ENCODE results near the gene ROMO1.
"Not testable (repeated sequence)": the region's sequence is repeated elsewhere in the genome, so short reads cannot be mapped to it uniquely, and the experiment has no call there.

Gene ROMO1

DNA sequence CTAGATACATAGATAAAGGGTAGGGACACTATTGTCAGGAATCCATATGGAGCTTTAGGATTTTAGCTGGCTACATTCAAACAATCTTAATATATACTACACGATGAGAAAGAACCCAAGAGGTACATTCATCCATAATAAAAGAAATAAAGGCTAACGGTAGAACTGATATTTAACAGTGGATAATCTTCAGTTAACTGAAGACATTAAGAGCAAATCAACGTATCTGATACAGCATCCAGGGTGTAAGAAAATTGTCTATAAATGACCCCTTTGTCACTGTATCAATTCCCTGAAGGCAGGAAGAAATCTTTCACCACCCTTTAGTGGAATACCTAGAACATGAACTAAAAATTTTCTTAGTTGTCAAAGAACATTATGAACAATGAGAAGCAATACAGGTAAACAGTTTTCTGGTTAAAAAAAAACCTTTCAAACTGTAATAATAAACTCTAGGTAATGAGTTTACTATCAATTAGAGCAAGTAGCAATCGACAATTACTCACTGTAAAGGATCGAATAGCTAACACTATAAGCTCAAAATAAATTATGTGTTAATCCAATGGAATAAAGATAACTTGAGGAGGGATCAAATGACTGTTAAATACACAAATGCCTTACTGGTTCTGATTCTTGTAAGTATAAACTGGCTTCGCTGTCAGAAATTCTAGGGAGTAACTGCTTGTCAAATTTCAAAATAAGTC lies 11.8 kb downstream of the ROMO1 start:
- DNase-seq (ENCODE audit: low read depth), result no peak

DNA sequence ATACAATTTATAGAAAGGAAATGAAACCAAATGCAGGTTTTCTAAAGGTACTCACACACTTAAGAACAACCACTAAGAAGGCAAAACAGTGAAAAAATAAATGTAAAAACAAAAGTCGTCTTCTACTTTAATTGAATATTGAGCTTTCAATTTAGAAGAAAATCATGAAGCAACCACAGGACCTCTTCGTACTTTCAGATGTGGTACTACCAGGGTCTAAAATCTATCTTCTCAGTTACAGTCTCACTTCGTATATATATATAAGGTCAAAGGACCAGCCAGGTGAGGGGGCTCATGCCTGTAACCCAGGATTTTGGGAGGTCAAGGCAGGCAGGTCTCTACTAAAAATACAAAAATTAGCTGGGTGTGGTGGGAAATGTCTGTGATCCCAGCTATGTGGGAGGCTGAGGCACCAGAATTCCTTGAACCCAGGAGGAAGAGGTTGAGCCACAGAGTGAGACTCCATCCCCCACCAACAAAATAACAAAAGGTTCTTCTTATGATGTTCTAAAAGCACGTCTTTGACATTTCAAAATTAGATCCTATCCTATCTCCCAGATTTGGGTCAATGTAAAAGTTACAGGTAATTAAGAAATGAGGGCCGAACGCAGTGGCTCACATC lies 12.5 kb downstream of the ROMO1 start:
- DNase-seq (ENCODE audit: low read depth), result no peak

DNA sequence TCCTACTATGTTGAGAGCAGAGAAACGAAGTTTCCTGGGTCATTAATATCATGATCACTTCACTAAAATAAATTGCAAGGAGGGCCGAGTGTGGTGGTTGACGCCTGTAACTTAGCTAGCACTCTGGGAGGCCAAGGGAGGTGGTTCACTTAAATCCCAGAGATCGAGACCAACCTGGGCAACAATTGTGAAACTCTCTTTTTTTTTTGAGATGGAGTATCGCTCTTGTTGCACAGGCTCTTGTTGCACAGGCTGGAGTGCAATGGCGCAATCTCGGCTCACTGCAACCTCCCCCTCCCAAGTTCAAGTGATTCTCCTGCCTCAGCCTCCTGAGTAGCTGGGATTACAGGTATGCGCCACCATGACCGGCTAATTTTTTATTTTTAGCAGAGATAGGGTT lies 13.9 kb downstream of the ROMO1 start:
- not testable (repeated sequence) for DNase-seq (ENCODE audit: low read depth)

DNA sequence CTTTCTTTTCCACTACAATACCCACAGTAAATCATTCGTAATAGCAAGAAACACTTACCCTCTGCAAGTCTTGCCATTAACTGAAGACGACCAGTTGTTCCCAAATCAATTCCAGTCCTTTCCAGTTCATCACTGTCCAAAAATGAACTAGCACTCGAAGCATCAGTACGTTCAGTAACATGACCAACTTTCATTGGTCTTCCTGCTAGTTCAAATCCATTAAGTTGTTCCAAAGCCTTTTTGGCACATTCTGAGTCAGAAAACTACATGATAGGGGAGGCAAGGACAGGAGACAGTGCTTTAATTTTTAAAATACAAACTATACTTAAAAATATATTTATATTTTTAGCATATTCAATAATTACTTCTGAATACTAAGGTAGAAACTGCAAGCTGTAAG lies 14.9 kb downstream of the ROMO1 start:
- DNase-seq (ENCODE audit: low read depth), result no peak

DNA sequence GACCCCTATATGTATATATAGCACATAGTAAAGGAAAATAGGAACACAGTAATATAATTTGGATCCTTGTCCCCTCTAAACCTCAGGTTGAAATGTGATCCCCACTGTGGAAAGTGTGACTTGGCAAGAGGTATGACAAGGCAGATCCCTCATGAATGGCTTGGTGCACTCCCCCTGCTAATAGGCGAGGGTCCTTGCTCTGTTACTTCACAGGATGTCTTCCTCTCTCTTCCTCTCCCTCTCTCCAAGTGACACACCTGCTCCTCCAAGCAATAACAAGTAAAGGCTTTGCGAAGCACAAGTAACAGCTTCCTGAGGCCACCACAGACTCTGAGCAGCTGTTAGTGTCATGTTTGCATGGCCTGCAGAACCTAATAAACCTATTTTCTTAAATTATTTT lies 16.4 kb downstream of the ROMO1 start:
- DNase-seq (ENCODE audit: low read depth), result no peak

DNA sequence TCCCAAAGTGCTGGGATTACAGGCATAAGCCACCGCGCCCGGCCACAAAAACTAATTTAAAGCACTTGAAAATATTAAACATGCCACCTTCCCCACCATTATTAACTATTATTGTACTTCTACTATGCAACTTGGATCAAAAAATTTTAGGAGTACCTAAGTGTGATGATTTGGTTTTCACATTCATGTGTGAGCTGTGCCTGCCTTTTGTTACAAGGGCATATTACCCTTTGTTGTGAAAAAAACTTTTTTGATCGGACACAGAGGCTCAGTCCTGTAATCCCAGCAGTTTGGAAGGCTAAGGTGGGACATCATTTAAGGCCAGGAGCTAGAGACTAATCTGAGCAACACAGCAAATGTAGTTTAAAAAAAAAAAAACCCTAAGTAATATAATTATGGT lies 17.1 kb downstream of the ROMO1 start:
- DNase-seq (ENCODE audit: low read depth), result no peak

DNA sequence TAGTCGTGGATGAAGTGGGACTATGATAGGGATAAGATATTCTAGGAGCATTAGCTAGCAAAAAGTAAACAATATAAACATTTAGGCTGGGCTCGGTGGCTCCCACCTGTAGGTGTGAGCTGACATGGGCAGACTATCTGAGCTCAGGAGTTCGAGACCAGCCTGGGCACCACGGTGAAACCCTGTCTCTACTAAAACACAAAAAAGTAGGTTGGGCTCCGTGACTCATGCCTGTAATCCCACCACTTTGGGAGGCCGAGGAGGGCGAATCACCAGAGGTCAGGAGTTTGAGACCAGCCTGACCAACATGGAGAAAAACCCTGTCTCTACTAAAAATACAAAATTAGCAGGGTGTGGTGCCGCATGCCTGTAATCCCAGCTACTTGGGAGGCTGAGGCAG lies 19.1 kb downstream of the ROMO1 start:
- not testable (repeated sequence) for DNase-seq (ENCODE audit: low read depth)

DNA sequence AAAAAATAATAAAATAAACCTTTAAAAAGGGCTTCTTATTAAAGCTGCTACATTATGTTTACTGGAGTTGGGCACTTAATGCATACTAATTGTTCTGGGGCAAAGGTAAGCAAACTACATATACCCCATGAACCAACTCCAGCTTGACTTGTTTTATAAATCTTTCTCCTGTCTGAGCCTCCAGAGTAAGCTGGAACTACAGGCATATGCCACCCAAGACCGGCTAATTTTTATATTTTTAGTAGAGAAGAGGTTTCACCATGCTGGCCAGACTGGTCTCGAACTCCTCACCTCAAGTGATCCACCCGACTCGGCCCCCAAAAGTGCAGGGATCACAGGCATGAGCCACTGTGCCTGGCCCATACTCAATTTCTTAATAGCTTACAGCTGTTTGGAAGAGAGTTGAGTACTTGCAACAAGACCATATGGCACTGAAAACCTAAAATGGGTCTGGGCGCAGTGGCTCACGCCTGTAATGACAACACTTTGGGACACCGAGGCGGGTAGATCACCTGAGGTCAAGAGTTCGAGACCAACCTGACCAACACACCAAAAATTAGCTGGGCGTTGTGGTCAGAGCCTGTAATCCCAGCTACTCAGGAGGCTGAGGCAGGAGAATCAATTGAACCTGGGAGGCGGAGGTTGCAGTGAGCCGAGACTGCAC lies 19.9 kb downstream of the ROMO1 start:
- no peak for DNase-seq (ENCODE audit: low read depth)

DNA sequence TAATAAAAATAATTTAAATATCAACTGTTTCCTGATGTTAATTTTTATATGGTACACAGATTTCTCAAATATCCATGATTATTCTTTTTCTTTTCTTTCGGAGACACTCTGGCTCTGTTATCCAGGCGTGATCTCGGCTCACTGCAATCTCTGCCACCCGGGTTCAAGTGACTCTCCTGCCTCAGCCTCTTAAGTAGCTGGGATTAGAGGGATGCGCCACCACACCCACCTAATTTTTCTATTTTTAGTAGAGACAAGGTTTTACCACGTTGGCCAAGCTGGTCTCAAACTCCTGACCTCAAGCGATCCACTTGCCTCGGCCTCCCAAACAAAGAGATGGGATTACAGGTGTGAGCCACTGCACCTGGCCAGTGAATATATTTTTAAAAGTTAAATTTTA lies 20.5 kb downstream of the ROMO1 start:
- DNase-seq (ENCODE audit: low read depth), result no peak

DNA sequence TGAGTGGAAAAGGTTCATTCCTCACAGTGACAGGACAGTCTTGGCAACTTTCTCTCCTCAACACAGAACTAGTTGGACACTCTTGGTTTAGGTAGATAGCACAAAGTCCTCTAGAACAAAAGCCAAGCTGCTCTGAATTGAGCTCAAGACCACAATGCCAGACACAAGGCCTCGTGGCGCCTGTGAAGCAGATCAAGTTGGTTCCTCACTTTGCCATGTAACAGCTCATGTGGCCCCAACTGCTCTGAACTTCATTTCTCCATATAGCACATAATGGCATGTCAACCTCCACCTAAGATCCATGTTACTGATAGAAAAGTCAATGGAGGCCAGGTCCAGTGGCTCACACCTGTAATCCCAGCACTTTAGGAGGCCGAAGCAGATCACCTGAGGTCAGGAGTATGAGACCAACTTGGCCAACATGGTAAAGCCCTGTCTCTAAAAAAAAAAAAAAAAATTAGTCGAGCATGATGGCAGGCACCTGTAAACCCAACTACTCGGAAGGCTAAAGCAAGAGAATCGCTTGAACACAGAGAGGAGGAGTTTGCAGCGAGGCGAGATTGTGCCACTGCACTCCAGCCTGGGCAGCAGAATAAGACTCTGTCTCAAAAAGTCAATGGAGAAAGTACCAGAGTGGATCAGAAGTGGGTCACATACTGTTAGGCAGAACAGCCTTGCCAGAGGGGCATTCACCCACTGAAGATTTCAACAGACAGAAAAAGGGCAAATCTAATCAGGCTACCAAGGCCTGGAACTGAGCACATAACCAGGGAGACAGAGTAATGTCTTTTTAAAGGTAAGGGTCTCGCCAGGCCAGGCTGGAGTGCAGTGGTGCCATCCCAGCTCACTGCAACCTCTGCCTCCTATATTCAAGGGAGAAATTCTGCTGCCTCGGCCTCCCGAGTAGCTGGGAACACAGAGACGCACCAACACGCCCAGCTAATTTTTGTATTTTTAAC lies 21.2 kb downstream of the ROMO1 start:
- no peak for DNase-seq (ENCODE audit: low read depth)

DNA sequence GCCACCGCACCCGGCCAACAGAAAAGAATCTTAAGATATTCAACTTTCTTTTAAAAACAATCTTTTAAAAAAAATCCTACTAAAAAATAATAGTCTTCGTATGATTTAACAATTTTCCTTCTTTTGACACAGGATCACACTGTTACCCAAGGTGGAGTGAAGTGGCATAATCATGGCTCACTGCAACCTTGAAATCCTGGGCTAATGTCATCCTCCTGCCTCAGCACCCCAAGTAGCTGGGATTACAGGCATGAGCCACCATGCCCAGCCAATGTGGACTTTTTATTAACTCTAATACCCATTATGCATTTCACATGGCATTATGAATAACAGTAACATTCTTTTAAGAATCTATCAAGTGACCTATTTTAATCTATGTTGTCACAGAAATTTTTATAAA lies 22.0 kb downstream of the ROMO1 start:
- DNase-seq (ENCODE audit: low read depth), result no peak

DNA sequence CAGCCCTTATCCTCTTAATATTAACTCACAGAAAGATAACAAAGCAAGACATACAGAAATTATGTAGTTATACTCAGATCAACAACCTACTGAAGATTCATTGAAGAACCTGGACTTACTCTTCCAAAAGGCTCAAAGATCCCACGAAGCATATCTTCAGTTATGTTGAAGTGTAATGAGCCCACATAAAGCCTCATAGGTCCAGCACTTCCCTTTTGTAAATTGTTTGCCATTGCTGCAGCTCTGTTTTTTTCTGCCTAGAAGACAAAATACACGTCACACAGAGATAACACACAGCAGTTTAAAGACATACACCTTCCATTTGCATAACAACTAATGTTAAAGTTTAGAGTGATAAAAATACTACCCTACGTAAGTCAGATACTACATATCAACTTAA lies 22.4 kb downstream of the ROMO1 start:
- no peak for DNase-seq (ENCODE audit: low read depth)

DNA sequence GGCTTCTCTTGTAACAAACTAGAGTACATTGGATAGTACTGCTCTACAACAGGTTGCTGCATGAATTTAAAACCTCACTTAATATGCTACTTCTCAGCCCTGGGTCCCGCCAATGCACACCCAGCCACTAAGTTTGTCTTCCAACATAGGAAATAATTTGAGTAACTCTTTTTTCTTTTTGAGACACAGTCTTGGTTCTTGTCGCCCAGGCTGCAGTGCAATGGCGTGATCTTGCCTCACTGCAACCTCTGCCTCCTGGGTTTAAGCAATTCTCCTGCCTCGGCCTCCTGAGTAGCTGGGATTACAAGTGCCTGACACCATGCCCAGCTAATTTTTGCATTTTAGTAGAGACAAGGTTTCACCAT lies 24.1 kb downstream of the ROMO1 start:
- DNase-seq (ENCODE audit: low read depth), result not testable (repeated sequence)

DNA sequence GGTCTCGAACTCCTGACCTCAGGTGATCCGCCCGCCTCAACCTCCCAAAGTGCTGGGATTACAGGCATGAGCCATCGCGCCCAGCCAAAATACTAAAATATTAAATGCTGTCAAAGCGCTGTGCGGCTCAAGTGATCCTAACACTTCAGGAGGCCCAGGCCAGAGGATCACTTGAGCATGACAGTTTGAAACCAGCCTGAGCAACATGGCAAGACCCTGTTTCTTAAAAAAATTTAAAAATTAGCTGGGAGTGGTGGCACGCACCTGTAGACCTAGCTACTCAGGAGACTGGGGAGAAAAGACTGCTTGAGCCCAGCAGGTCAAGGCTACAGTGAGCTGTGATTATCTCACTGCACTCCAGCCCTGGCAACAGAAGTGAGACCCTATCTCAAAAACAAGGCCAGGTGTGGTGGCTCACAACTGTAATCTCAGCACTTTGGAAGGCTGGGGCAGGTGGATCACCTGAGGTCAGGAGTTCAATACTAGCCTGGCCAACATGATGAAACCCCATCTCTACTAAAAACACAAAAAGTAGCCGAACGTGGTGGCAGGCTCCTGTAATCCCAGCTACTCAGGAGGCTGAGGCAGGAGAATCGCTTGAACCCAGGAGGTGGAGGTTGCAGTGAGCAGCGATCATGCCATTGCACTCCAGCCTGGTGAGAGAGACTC lies 24.6 kb downstream of the ROMO1 start:
- not testable (repeated sequence) for DNase-seq (ENCODE audit: low read depth)

DNA sequence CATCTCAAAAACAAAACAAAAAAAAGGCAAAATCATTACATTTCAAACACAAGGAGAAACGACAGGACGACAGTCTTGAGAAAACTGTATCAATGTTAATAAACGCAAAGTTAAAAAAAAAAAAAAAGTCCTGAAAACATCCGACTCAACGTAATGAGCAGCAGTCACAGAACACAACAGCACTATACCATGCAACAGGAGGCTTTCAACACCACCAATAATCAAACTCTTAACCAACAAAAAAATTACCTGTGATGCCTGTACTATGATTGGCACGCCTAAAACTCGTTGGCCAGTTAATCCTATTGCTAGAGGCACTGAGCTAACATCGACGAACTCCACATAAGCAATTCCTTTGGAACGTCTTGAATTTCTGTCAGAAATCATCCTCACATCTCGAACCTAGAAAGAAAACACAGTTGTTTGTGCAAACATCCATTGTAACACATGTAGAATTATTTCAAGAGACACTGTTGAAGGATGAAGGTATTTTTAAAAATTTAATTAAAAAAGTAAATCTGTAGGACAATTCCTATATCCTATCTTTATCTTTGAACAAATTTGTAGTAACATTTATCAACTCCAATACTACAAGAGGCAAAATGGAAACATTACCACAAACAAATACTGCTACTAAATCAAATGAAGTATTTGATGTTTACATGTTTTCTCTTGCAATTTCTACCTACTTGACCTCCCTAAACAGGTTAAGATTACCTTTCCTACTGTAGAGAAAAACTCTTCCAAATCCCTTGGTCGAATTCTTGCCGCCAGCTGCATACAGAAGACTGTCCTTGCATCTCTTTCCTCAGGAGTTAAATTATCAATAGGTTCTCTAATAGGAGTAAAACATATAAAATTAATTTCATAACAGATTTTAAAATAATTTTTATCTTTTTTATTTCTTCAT lies 25.4 kb downstream of the ROMO1 start:
- DNase-seq (ENCODE audit: low read depth), result no peak

DNA sequence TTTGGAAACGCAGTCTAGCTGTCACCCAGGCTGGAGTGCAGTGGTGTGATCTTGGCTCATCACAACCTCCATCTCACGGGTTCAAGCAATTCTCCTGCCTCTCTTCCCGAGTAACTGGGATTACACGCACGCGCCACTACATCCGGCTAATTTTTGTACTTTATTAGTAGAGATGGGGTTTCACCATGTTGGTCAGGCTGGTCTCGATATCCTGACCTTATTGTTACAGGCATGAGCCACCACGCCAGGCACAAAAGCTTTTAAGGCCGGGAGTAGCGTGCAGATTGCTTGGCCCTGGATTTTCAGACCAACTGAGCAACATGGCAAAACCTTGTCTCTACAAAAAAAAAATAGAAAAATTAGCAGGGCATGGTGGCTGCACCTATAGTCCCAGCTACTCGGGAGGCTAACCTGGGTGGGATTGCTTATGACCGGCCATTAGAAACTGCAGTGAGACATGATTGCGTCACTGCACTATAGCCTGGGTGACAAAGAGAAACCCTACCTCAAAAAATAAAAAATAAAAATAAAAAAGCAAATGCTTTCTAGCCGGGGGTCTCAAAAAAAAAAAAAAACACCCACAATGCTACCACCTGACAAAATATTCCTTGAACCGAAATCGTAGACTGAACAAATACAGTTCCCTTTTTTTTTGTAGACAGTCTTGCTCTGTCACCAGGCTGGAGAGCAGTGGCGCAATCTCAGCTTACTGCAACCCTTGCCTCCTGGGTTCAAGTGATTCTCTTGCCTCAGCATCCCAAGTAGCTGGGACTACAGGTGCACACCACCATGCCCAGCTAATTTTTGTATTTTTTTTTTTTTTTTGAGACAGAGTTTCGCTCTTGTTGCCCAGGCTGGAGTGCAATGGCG lies 27.9 kb downstream of the ROMO1 start:
- DNase-seq (ENCODE audit: low read depth), result no peak

DNA sequence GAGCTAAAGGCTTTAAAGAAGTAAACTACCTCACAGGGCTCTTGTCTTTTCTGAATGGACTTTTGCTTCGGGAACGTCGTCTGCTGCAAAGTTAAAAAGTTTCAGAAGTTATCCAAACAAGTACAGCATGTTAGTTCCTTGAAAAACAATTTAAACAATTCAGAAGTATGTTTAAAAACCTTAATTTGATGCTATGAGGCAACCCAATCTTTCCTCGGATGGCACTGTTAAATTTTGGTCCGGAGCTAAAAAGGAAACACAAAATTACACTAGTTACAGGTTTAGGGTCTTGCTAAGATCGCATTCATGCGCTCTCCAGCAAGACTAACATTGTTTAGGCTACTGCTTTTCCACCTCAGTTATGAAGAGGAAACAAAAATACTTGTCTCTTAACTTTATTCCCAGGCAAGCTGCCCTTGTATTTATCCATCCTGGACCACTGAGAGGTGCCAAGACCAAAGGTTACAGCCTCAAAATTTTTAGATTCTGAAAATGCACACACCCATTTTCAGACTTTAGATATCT lies 30.1 kb downstream of the ROMO1 start:
- no peak for DNase-seq (ENCODE audit: low read depth)

DNA sequence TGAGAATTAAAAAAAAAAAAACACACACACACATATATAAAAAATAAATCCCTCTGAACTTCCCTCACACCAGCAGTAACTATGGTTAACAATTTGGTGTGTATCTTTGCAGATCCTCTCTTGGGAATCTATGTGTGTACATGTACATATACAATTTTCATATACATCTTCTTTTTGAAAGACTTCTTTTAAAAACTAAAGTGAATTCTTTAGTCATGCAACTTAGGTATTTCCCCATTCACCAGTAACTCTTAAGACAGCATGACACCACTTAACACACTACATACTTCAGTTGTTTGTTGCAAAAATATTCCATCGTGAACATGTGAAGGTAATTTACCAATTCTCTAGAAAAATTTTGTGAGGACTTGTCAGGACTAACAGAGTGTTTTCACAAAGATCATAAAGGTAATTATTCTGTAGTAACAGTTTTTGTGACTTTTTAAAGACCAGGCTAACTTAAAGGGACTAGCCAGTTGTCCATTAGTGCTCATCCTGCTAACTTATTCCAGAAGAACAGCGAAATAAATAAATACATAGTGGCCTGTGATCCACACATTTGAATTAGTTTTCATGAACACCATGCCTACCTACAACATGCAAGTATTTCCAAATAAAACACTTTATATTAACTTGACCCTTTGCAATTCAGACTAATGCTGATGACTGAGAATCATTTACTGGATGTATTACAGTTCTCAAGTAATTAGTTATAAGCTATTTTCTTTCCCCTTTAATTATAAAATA lies 30.8 kb downstream of the ROMO1 start:
- DNase-seq (ENCODE audit: low read depth), result no peak

Measured in T follicular helper cell (primary cell).